ENCODE data around the gene EFS.

- TF ChIP-seq POLR2A (IDR thresholded peaks at IDR 0.05): no peak
- TF ChIP-seq EP300 (IDR thresholded peaks at IDR 0.05): no peak
Observed at GRCh38 chr14:23348297-23348655, 16.7 kb downstream of the EFS start.
